SU-DHL-6 (cell line): ENCODE data around the gene MYPN.

ENCODE experiments used
- H2AFZ ChIP-seq: fragments of 200-600 bp; sonication (generic); 2 replicates; pipeline ENCODE4 v1.6.1; 2014; ENCODE audit warnings: low read depth, mild to moderate bottlenecking, moderate library complexity, mixed read lengths, antibody characterized with exemption, low read length; ENCODE audit not compliant: severe bottlenecking
- H3F3A ChIP-seq: fragments of 200-600 bp; shearing (Covaris generic); 2 replicates; pipeline ENCODE4 v1.6.0; 2016; ENCODE audit warnings: antibody characterized with exemption, mild to moderate bottlenecking; ENCODE audit not compliant: insufficient read depth
- H3K27ac ChIP-seq: fragments of 200-600 bp; sonication (generic); 2 replicates; pipeline ENCODE4 v1.5.1; 2016; ENCODE audit warnings: low read depth, mild to moderate bottlenecking, low read length, moderate library complexity, mixed read lengths
- H3K27me3 ChIP-seq: fragments of 200-600 bp; sonication (generic), shearing (Covaris generic); 2 replicates; pipeline ENCODE4 v1.6.0; 2014; ENCODE audit warnings: mild to moderate bottlenecking, low read length
- H3K36me3 ChIP-seq: fragments of 200-600 bp; sonication (generic); 2 replicates; pipeline ENCODE4 v1.6.1; 2014; ENCODE audit warnings: mild to moderate bottlenecking, low read length, mixed read lengths
- H3K4me2 ChIP-seq: fragments of 300-600, 200-600 bp; shearing (Covaris generic), sonication (generic); 2 replicates; pipeline ENCODE4 v1.6.0; 2014; ENCODE audit warnings: low read length, low read depth, mild to moderate bottlenecking; ENCODE audit not compliant: poor library complexity, severe bottlenecking
- H3K4me3 ChIP-seq: fragments of 200-600 bp; sonication (generic); 2 replicates; pipeline ENCODE4 v1.5.1; 2014; ENCODE audit warnings: antibody characterized with exemption, low read length, mild to moderate bottlenecking, mixed read lengths; ENCODE audit not compliant: insufficient read depth, poor library complexity, severe bottlenecking
- H3K79me2 ChIP-seq: fragments of 200-600 bp; sonication (generic); 2 replicates; pipeline ENCODE4 v1.6.1; 2014; ENCODE audit warnings: mild to moderate bottlenecking, low read length, moderate library complexity; ENCODE audit not compliant: insufficient read depth
- H3K9ac ChIP-seq: fragments of 200-600 bp; sonication (generic); 2 replicates; pipeline ENCODE4 v1.7.0; 2014; ENCODE audit warnings: mild to moderate bottlenecking, low read length
- H3K9me2 ChIP-seq: fragments of 200-600 bp; sonication (generic); replicated peaks from 2 replicates; pipeline ENCODE4 v1.6.1; 2014; ENCODE audit warnings: low read length; ENCODE audit not compliant: insufficient read depth
- H3K9me3 ChIP-seq: fragments of 200-600 bp; sonication (generic); 2 replicates; pipeline ENCODE4 v1.6.1; 2014; ENCODE audit warnings: low read length, mixed read lengths; ENCODE audit not compliant: insufficient read depth
- H4K20me1 ChIP-seq: fragments of 200-600 bp; sonication (generic); 2 replicates; pipeline ENCODE4 v1.6.1; 2014; ENCODE audit warnings: low read depth, mild to moderate bottlenecking, antibody characterized with exemption, low read length, moderate library complexity, mixed read lengths
- CTCF ChIP-seq: fragments of 200-600 bp; sonication (generic); IDR thresholded peaks from one replicate; pipeline ENCODE4 v1.5.1; 2017; ENCODE audit warnings: antibody characterized with exemption, mild to moderate bottlenecking, low read length, moderate library complexity; ENCODE audit not compliant: insufficient read depth, poor library complexity, severe bottlenecking
- EZH2phosphoT487 ChIP-seq: fragments of 200-600 bp; sonication (generic), shearing (Covaris generic); conservative IDR thresholded peaks from 2 replicates; pipeline ENCODE4 v1.6.1; 2018; ENCODE audit warnings: mild to moderate bottlenecking, antibody characterized with exemption, low read length, moderate library complexity, mixed read lengths

Gene MYPN

GRCh38 chr10:68109331-68109730 lies at the start of gene MYPN:
Gene MYPN (plus strand): TSS chr10:68109488. CDS start chr10:68121439, 11,951 bp downstream.
- Histone ChIP-seq H3K27ac (no peak within 1 kb of the TSS), H3K27me3 (no peaks in the 10 kb centered on the region), H3K9me2 (no peaks in the 10 kb centered on the region), H3K36me3 (no peaks in the 10 kb centered on the region), H4K20me1 (no peaks in the 10 kb centered on the region), H3F3A (no peaks in the 10 kb centered on the region), H3K4me3 (no peak within 1 kb of the TSS), H3K79me2 (no peaks in the 10 kb centered on the region), H3K9ac (no peak within 1 kb of the TSS), H3K4me2 (no peak within 1 kb of the TSS), H2AFZ (no peak within 1 kb of the TSS), H3K9me3 (no peaks in the 10 kb centered on the region)
- TF ChIP-seq EZH2phosphoT487 (no peak), CTCF (no peak)

- no peaks in the 10 kb centered on the region for H3K9me3 ChIP-seq
- 0 out of 2 replicates have a peak, but pooled peaks cover 6% of the 10 kb centered on the region for H4K20me1 ChIP-seq
- peaks cover 55% of the 10 kb centered on the region for H3K79me2 ChIP-seq
- peaks cover 27% of the 10 kb centered on the region; the same call in 1 of the 2 replicates for H3K36me3 ChIP-seq
- no peaks in the 10 kb centered on the region for H3K9me2 ChIP-seq
- no peak overlapping the region for H3K27ac ChIP-seq
- peaks cover 22% of the 10 kb centered on the region for H3F3A ChIP-seq
- H3K4me2 ChIP-seq = no peak overlapping the region
- no peak overlapping the region for H3K4me3 ChIP-seq
- no peak overlapping the region for H2AFZ ChIP-seq
- no peak for TF ChIP-seq CTCF
- no peak overlapping the region for H3K9ac ChIP-seq
- no peaks in the 10 kb centered on the region for H3K27me3 ChIP-seq
Measured at GRCh38 chr10:68067029-68067428, 42.3 kb upstream of the MYPN start.

DNA sequence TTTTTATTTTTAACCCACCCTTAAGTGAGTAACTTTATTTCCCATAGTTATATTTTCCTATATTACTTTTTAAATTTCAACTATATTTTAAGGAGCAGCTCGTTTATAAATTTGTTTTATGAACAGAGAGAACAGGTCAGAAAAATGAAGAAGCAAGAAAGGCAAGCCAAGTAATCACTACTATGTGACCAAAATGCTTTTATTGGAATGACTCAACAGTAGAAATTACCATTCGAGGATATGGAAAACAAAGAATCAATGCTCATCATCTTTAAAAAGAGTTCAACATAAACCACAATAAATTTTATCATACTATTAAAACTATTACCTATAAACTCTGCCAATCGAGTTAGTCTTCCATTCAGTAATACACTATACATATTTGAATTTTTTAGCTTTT lies 41.8 kb upstream of the MYPN start:
- Histone ChIP-seq H3K9ac (no peak overlapping the region), H3K4me3 (no peak overlapping the region), H4K20me1 (0 out of 2 replicates have a peak, but pooled peaks cover 7% of the 10 kb centered on the region), H3K36me3 (peaks cover 28% of the 10 kb centered on the region; the same call in 1 of the 2 replicates), H3K27ac (no peak overlapping the region), H3K27me3 (no peaks in the 10 kb centered on the region), H3K9me2 (no peaks in the 10 kb centered on the region), H3K79me2 (peaks cover 60% of the 10 kb centered on the region), H3K4me2 (no peak overlapping the region), H2AFZ (no peak overlapping the region), H3F3A (peaks cover 25% of the 10 kb centered on the region), H3K9me3 (no peaks in the 10 kb centered on the region)
- TF ChIP-seq CTCF = no peak

- Histone ChIP-seq H3F3A (peaks cover 10% of the 10 kb centered on the region; the same call in 1 of the 2 replicates), H3K4me3 (peak overlapping the region; percentile 95), H3K79me2 (peaks cover 59% of the 10 kb centered on the region), H2AFZ (peak overlapping the region; percentile 76), H3K36me3 (peaks cover 21% of the 10 kb centered on the region; the same call in 1 of the 2 replicates), H3K9me2 (no peaks in the 10 kb centered on the region), H3K4me2 (peak overlapping the region; percentile 94), H4K20me1 (peaks cover 9% of the 10 kb centered on the region; the same call in 1 of the 2 replicates), H3K9ac (peak overlapping the region; percentile 90), H3K27ac (peak overlapping the region; percentile 86; the same call in 1 of the 2 replicates), H3K9me3 (no peaks in the 10 kb centered on the region), H3K27me3 (no peaks in the 10 kb centered on the region)
- TF ChIP-seq CTCF (no peak), EZH2phosphoT487 (no peak)
Measured at GRCh38 chr10:68073631-68074030, 35.7 kb upstream of the MYPN start.
